ENCODE data around the gene PLSCR1. TPM values are rescaled to one million over a fixed set of nuclear protein-coding genes. Genes with fewer than 3 reads are reported as not detected.

The PLSCR1 gene
- total and polyA plus RNA-seq, 9 of the 15 experiments (the other 6 are each of a cell fraction or from before 2014, with no cell fraction given) = 40.6 to 122 (median 69.1) TPM

GRCh38 chr3:146469150-146470017 is 75.0 kb downstream of the PLSCR1 start, which contains the start of gene PLSCR2 (continued):
- TF ChIP-seq ZNF655 (CRISPR knock-in tag; IDR thresholded peaks at IDR 0.05) (no peak), JUND (IDR thresholded peaks at IDR 0.05; ENCODE audit: borderline replicate concordance, low read depth, low read length) (peak; percentile 15; the same call in 1 of the 2 replicates), JUND (tag; IDR thresholded peaks at IDR 0.05; ENCODE audit: borderline replicate concordance, low read depth, low read length) (no peak; the same call in 2 of the 3 replicates), ZFPM2 (CRISPR knock-in tag; IDR thresholded peaks at IDR 0.05) (no peak), ZNF561 (CRISPR knock-in tag; conservative IDR thresholded peaks at IDR 0.05) (no peak), ZNF668 (CRISPR knock-in tag; IDR thresholded peaks at IDR 0.05) (no peak), VEZF1 (CRISPR knock-in tag; IDR thresholded peaks at IDR 0.05) (peak; percentile 64), KLF6 (CRISPR knock-in tag; IDR thresholded peaks at IDR 0.05; ENCODE audit: borderline replicate concordance) (no peak), HMGN3 (IDR thresholded peaks at IDR 0.05; ENCODE audit: borderline replicate concordance, extremely low read depth, insufficient read length, low read depth, low read length) (no peak), ZNF263 (CRISPR knock-in tag; IDR thresholded peaks at IDR 0.05; ENCODE audit: borderline replicate concordance) (no peak), TSC22D4 (tag; IDR thresholded peaks at IDR 0.05) (no peak), ZBTB33 (CRISPR knock-in tag; IDR thresholded peaks at IDR 0.05) (peak; percentile 87), ZC3H4 (CRISPR knock-in tag; IDR thresholded peaks at IDR 0.05; ENCODE audit: borderline replicate concordance) (no peak), ZNF449 (CRISPR knock-in tag; IDR thresholded peaks at IDR 0.05) (no peak), TEAD1 (CRISPR knock-in tag; IDR thresholded peaks at IDR 0.05) (0 out of 4 replicates have a peak, but pooled peaks of 1 of the 2 experiments have one; percentile 37), SUPT5H (IDR thresholded peaks at IDR 0.05) (peak; percentile 78), SMARCB1 (IDR thresholded peaks at IDR 0.05; ENCODE audit: insufficient read length, low read depth) (no peak), SMAD4 (CRISPR knock-in tag; conservative IDR thresholded peaks at IDR 0.05) (0 out of 2 replicates have a peak, but pooled peaks have one; percentile 33)

Measured in K562 (cell line).